GM18498 (cell line): ENCODE data around the gene MOGAT3.

Experiments
- ATAC-seq: cut with Tn5 transposase; IDR thresholded peaks from one replicate; pipeline ENCODE4 v1.9.1; 2021; ENCODE audit warnings: mild to moderate bottlenecking, moderate library complexity; ENCODE audit not compliant: unreplicated experiment

Gene MOGAT3

DNA sequence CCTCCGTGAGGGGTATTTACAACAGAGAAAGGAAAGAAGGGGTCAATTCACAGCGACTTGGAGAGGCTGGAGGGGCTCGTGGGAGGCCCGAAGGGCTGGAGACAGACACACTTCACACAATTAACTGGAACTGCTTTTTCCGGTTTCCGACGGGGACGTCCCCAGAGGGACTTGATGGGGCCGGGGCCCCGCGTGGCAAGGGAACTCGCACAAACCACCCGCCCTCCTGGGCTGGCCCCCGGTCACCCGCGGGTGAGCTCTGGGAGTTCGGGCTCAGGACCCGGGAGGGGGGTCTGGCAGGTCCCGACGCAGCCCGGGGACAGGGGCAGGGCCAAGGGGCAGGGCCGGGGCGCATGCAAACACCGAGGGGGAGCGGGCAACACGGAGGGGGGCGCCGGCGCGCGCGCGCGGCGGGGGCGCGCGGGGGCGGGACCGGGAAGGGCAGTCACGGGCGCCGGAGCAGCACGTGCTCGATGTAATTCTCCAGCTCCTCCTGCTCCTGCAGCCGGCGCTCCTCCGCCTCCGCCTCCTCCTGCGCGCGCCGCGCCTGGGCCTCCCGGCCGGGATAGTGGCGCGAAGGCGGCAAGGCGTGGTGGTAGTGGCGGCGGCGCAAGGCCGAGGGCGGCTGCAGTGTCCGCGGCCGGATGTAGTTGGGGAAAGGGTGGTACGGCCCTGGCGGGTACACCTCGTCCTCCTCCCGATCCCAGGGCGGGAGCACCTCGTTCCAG lies 38.1 kb downstream of the MOGAT3 start:
- no peak for ATAC-seq

DNA sequence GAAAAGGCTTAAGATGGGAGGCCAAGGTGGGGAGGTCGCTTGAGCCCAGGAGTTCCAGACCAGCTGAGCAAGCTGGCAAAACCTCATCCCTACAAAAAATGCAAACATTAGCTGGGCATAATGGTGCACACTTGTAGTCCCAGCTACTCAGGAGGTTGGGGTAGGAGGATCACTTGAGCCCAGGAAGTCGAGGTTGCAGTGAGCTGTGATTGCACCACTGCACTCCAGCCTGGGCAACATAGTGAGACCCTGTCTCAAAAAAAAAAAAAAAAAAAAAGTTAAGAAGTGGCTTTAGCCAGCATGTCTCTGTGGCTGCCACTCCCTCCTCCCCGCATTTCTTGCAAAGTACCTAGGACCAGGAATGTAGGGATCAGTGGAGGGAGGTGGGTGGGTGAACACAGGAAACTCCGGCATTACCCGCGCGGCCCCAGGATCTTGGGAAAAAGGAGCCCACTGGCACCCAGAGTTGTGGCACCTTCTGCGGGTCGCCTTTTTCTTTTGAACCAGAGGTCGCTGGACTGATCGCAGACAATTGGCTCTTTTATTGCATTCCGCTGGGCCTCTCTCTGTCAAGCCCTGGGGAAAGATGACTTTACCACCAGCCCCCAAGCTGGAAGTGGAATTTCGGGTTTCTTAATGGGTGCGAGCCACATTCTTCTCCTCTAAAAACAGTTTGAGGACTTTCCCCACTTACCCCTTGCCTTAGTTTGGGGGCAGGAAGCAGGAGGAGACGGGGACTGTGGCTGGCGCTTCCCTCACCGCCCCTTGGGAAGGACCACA lies 39.0 kb downstream of the MOGAT3 start:
- ATAC-seq: no peak

DNA sequence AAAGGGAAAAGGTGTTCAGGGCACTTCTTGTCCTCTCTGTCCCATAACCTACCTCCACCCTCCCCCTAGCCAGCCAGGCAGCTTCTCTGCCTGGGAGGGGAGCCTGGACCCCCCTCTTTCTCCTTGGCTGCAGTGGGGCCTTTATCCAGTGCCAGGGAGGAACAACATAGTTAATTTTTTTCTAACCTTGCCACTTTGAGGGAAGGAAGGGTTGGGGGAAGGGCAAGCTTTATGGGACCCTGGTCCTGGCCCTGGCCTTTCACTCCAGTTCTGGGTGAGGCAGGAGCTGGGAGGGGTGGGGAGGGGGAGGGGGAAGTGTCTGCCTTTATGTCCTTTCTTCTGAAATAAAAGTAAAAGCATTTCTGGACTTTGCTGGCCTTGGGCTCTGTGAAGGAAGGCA lies 39.9 kb downstream of the MOGAT3 start:
- no peak for ATAC-seq

DNA sequence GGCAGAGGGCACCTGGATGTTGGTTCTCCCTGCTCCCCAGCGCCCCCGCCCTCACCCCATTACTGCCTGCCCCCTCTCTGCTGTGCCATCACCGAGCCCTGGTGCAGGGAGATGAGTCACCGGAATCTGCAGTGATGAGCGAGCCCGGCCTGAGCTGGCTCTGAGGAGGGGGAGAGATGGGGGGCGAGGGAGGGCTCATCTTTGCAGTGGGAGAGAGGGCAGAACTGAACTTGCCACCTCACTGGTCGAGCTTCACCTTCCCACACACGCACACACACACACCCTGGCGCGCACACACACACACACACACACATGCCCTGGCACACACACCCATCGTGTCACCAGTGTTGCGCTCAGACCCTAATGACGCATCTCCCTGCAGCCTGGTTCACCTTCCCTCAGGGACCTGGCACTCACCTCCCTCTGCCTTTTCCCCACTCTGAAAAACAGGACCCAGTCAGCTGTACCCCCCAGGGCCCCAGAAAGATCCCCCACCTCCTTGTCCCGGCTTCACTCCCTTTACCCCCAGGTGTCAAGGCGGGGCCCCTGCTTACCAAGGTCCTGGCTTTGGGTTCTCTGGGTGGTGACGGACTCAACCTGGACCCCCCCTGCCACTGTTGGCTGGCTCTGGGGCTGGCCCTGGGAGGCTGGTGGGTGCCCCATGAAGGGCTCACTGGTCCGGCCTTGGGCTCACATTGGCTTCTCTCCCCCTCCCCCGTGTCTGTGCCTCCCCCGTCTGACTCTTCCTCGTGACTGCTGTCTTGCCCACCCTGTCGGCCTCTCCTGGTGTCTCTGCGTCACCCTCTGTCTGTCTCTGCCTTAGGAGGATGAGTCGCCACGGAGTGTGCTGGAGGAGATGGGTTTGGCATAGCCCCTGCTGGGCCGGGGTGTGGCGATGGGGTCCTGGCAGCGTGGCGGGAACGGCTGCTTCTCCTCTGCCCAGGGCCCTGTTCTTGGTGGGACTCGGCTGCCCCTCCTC lies 40.9 kb downstream of the MOGAT3 start:
- ATAC-seq: no peak

DNA sequence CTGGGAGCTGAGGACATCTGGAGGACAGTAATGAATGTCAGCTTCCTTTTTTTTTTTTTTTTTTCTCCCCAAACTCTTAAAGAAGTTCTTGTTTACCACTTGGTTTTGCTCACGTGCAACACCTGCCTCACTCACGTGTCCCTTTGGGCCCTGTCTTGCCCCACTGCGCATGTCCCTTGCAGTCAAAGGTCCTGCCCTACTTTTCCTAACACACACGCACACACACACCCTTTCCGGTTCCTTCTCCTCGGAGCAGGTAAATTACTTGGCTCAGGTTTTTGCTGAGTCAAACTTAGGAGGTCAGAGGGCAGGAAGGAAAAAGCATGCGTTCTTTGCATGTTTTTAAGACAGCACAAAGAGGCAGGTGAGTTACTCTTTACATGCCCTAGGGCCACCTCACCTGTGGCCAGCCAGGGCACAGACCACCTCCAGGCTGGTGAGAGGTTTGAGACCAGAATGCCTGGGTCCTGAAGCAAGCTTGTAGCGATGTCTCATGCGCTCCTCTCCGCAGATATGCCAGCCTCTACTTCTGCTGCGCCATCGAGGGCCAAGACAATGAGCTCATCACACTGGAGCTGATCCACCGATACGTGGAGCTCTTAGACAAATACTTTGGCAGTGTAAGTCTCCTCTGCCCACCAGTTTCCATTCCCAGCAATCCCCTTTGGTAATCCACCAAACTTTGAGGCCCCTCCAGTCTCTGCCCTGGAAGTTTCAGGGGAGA lies 43.8 kb downstream of the MOGAT3 start:
- no peak for ATAC-seq

DNA sequence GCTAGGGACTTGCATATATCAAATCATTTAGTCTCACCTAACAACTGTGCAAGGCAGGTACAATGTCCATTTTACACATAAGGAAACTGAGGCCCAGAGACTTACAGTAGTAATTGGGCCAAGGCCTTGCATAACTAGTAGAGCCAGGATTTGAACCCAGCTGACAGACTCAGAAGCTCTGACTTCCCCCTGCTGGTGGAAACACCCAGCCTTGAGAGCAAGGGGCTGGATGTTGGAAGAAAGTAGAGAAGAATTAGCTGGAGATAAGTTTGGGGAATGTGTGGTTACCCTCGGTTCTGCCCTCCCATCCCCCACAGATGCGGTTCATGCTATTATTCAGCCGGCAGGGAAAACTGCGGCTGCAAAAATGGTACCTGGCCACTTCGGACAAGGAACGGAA lies 44.6 kb downstream of the MOGAT3 start:
- ATAC-seq: no peak

DNA sequence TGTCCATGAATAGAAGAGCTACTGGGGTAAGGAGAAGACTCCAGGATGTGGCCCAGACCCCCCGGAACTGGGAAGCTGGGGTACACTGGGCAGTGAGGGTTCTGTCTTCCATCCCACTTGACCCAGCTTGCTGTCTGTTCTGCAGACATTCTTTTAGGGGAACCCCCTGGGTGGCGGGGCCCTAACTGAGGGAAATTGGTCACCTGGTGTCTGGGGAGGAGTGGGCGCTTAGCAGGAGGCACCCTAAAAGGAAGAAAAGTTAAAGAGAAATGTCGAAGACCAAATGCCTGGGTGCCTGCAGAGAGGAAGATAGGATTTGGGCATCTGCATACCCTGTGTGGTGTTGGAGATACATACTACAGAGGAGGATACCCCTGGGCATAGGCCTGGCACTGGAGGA lies 45.5 kb downstream of the MOGAT3 start:
- no peak for ATAC-seq

DNA sequence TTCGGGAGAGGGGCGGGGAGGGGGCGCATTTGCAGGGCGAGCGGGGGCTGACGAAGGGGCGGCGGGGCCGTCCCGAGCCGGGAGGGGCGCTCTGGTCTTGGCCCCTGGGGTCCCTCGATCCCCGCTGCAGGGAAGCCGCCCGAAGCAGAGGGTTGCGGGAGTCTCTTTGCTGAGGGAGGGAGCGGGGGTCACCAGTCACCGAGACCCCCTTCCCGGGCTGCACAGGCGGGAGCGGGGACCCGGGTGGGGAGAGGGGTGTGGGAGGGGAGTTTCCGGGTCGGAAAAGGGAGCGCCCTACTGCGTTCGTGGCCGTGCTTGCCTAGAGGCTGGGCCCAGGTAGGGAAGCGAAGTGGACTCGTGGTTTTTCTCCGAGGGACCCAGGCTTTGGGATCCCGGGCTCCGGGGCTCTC lies 46.1 kb downstream of the MOGAT3 start:
- ATAC-seq: peak; percentile 17

DNA sequence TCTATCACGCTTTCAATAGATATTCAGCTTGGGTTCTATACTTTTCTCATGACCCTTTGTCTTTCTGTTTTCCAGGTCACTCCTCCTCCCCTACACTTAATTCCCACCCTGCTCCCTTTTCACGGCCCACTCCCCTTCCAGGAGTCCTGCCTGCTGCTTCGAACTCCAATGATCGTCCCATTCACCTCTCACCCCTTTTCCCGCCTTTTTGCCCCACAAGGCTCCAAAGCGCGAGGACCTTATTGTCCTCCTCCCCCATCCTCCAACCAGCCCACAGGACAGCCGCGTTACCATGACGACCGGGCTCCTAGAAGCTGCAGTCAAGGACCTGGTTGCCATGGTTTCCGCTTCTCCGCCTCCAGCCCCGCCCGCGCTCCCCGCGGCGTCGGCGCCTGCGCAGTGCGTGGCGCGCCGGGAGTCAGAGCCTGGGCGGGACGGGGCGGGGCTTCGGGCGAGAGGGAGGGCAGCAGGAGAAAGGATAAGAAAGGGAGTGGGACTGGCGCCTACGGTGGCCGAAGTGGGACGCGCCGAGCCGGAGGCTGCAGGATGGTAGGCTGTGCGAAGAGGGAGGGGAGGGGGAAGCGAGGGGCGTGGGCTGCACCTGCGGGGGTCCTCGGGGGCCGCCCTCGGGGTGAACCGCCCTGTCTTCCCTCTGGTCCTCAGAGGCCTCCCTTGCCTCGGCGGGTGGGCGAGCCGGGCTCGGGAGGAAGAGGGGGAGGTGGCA lies 46.7 kb downstream of the MOGAT3 start, which contains the start of gene AP1S1:
TSS of gene AP1S1 (plus strand) at position 508 of the 724 bp plus-strand sequence. CDS start at position 547, 39 bp downstream.
- peak; percentile 83 for ATAC-seq

DNA sequence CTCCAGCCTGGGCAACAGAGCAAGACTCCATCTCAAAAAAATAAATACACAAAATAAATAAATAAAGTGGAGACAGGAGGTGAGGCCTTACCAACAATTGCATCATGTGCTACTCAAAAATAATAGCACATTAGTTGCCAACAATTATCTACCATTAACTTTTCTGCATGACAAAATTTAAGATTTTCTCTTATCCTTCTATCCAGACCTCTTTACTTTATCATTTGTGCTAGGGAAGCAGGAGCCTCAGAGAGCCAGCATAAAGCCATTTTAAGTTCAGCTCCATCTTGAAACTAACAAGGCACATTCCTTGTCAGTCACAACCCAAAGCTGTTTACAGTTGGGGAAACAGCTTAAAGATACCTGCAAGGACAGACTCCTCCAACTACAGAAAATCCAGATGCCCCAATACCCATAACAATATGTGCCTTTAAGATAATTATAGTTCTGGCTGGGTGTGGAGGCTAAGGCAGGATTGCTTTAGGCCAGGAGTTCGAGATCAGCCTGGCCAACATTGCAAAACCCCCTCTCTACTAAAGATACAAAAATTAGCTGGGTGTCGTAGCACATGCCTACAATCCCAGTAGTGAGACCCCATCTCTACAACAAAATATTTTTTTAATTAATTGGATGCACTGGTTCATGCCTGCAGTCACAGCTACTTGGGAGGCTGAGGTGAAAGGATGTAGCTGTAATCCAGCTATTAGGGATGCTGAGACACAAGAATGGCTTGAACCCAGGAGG lies 48.8 kb downstream of the MOGAT3 start:
- no peak for ATAC-seq
